Glomerular endothelial cell (primary cell): ENCODE measurements around the gene HCAR2. TPM values are rescaled to one million over a fixed set of nuclear protein-coding genes. Genes with fewer than 3 reads are reported as not detected.
"Not testable (repeated sequence)": the region's sequence is repeated elsewhere in the genome, so short reads cannot be mapped to it uniquely, and the experiment has no call there.

Experiments used
- DNase-seq: peaks from one replicate; pipeline ENCODE4 v3.0.0-alpha.2; 2011; ENCODE audit warnings: low read depth, low spot score; ENCODE audit errors: extremely low read depth
- total RNA-seq: library from RNA; depleted of rRNA; stranded (reverse); fragments of >200 nt; gene quantifications from 2 replicates; pipeline ENCODE4 v1.2.3, GENCODE V29; 2015

HCAR2 gene
- total RNA-seq, 1 donor from 2014 or later = not detected

GRCh38 chr12:122721057-122721545, 17.9 kb upstream of the HCAR2 start:
- DNase-seq = no peak

- DNase-seq = not testable (repeated sequence)
Observed at GRCh38 chr12:122716658-122717057, 13.5 kb upstream of the HCAR2 start, which contains the start of gene HCAR3. Gene HCAR3, minus strand, starts transcription at chr12:122716811. Its CDS starts 74 bp downstream, at chr12:122716737.

- DNase-seq = not testable (repeated sequence)
Observed at GRCh38 chr12:122715211-122715610, 12.1 kb upstream of the HCAR2 start.

GRCh38 chr12:122713491-122714188, 10.5 kb upstream of the HCAR2 start:
- DNase-seq = not testable (repeated sequence)

- not testable (repeated sequence) for DNase-seq
Observed at GRCh38 chr12:122711266-122711665, 8.1 kb upstream of the HCAR2 start.

- DNase-seq = not testable (repeated sequence)
Observed at GRCh38 chr12:122710341-122710740, 7.2 kb upstream of the HCAR2 start.

- DNase-seq = not testable (repeated sequence)
Observed at GRCh38 chr12:122709287-122709686, 6.1 kb upstream of the HCAR2 start.

- not testable (repeated sequence) for DNase-seq
Observed at GRCh38 chr12:122703841-122704240, 684 bp upstream of the HCAR2 start.

- not testable (repeated sequence) for DNase-seq
Observed at GRCh38 chr12:122701481-122701880, 1.7 kb downstream of the HCAR2 start.

- not testable (repeated sequence) for DNase-seq
Observed at GRCh38 chr12:122700038-122700710, 3.0 kb downstream of the HCAR2 start.

GRCh38 chr12:122696922-122697321, 6.2 kb downstream of the HCAR2 start:
- not testable (repeated sequence) for DNase-seq

GRCh38 chr12:122691566-122691965, 11.6 kb downstream of the HCAR2 start:
- no peak for DNase-seq

- DNase-seq = no peak
Observed at GRCh38 chr12:122688291-122688690, 14.9 kb downstream of the HCAR2 start.

- DNase-seq = no peak
Observed at GRCh38 chr12:122687086-122687485, 16.1 kb downstream of the HCAR2 start.

GRCh38 chr12:122686538-122686937, 16.6 kb downstream of the HCAR2 start:
- no peak for DNase-seq

GRCh38 chr12:122684297-122684813, 18.8 kb downstream of the HCAR2 start:
- no peak for DNase-seq

- no peak for DNase-seq
Observed at GRCh38 chr12:122681814-122682213, 21.3 kb downstream of the HCAR2 start.

GRCh38 chr12:122680989-122681388, 22.2 kb downstream of the HCAR2 start:
- not testable (repeated sequence) for DNase-seq

GRCh38 chr12:122676781-122677180, 26.4 kb downstream of the HCAR2 start:
- not testable (repeated sequence) for DNase-seq

GRCh38 chr12:122676015-122676414, 27.1 kb downstream of the HCAR2 start:
- DNase-seq = not testable (repeated sequence)

GRCh38 chr12:122672515-122672914, 30.6 kb downstream of the HCAR2 start:
- DNase-seq = no peak
